ENCODE results near the gene PPARD. TPM values are rescaled to one million over a fixed set of nuclear protein-coding genes. Genes with fewer than 3 reads are reported as not detected.

Gene PPARD
- total and polyA plus RNA-seq, 2 of the 13 experiments (the other 11 are each of a cell fraction or from before 2014, with no cell fraction given) = 6.1 to 13.3 TPM

DNA sequence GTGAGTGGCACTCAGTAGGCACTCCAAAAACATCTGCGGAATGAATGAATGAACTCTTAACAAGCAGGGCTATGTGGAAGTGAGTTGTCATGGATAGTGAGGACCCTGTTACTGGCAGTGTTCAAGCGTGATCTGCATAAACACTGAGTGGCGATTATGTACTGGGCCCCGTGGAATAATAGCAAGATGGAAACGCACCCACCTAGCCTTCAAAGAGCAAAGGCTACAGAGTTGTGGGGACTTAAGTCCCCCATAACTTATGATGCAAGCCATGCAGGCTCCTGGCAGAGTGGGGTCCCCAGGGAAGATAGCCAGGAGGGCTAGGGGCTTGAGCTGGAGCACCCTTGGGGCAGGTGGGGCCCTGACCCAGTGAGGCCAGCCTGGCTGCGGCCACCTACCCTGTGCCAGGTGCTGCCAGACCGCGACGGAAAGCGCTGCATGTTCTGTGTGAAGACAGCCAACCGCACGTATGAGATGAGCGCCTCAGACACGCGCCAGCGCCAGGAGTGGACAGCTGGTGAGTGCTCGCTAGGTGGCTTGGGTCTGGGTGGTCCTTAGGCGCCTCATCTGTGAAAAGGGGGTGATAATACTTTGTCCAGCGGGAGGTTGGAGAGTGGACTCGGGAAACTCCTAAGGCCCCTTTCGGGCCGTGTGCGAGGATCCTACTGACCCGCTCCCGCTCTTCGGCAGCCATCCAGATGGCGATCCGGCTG lies 24.7 kb upstream of the PPARD start (continued):
- TF ChIP-seq, protein P1, sequence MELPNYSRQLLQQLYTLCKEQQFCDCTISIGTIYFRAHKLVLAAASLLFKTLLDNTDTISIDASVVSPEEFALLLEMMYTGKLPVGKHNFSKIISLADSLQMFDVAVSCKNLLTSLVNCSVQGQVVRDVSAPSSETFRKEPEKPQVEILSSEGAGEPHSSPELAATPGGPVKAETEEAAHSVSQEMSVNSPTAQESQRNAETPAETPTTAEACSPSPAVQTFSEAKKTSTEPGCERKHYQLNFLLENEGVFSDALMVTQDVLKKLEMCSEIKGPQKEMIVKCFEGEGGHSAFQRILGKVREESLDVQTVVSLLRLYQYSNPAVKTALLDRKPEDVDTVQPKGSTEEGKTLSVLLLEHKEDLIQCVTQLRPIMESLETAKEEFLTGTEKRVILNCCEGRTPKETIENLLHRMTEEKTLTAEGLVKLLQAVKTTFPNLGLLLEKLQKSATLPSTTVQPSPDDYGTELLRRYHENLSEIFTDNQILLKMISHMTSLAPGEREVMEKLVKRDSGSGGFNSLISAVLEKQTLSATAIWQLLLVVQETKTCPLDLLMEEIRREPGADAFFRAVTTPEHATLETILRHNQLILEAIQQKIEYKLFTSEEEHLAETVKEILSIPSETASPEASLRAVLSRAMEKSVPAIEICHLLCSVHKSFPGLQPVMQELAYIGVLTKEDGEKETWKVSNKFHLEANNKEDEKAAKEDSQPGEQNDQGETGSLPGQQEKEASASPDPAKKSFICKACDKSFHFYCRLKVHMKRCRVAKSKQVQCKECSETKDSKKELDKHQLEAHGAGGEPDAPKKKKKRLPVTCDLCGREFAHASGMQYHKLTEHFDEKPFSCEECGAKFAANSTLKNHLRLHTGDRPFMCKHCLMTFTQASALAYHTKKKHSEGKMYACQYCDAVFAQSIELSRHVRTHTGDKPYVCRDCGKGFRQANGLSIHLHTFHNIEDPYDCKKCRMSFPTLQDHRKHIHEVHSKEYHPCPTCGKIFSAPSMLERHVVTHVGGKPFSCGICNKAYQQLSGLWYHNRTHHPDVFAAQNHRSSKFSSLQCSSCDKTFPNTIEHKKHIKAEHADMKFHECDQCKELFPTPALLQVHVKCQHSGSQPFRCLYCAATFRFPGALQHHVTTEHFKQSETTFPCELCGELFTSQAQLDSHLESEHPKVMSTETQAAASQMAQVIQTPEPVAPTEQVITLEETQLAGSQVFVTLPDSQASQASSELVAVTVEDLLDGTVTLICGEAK (IDR thresholded peaks at IDR 0.05) = no peak
- TF ChIP-seq, protein P1 (CRISPR knock-in tag; IDR thresholded peaks at IDR 0.05) = peak; percentile 49; the same call in 1 of the 2 replicates
- TF ChIP-seq RBM22 (optimal IDR thresholded peaks at IDR 0.05; ENCODE audit: low read length) = no peak
- no peak for TF ChIP-seq ETV5 (CRISPR knock-in tag; IDR thresholded peaks at IDR 0.05; ENCODE audit: borderline replicate concordance)
- no peak for TF ChIP-seq SNRNP70 (IDR thresholded peaks at IDR 0.05; ENCODE audit: low read depth, low read length)
- TF ChIP-seq SALL1 (CRISPR knock-in tag; IDR thresholded peaks at IDR 0.05) = no peak
- TF ChIP-seq DNMT3B (CRISPR knock-in tag; conservative IDR thresholded peaks at IDR 0.05) = 0 out of 2 replicates have a peak, but pooled peaks have one; percentile 19
- TF ChIP-seq, protein P2, sequence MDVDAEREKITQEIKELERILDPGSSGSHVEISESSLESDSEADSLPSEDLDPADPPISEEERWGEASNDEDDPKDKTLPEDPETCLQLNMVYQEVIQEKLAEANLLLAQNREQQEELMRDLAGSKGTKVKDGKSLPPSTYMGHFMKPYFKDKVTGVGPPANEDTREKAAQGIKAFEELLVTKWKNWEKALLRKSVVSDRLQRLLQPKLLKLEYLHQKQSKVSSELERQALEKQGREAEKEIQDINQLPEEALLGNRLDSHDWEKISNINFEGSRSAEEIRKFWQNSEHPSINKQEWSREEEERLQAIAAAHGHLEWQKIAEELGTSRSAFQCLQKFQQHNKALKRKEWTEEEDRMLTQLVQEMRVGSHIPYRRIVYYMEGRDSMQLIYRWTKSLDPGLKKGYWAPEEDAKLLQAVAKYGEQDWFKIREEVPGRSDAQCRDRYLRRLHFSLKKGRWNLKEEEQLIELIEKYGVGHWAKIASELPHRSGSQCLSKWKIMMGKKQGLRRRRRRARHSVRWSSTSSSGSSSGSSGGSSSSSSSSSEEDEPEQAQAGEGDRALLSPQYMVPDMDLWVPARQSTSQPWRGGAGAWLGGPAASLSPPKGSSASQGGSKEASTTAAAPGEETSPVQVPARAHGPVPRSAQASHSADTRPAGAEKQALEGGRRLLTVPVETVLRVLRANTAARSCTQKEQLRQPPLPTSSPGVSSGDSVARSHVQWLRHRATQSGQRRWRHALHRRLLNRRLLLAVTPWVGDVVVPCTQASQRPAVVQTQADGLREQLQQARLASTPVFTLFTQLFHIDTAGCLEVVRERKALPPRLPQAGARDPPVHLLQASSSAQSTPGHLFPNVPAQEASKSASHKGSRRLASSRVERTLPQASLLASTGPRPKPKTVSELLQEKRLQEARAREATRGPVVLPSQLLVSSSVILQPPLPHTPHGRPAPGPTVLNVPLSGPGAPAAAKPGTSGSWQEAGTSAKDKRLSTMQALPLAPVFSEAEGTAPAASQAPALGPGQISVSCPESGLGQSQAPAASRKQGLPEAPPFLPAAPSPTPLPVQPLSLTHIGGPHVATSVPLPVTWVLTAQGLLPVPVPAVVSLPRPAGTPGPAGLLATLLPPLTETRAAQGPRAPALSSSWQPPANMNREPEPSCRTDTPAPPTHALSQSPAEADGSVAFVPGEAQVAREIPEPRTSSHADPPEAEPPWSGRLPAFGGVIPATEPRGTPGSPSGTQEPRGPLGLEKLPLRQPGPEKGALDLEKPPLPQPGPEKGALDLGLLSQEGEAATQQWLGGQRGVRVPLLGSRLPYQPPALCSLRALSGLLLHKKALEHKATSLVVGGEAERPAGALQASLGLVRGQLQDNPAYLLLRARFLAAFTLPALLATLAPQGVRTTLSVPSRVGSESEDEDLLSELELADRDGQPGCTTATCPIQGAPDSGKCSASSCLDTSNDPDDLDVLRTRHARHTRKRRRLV (CRISPR knock-in tag; IDR thresholded peaks at IDR 0.05) = no peak
- TF ChIP-seq, protein P3, sequence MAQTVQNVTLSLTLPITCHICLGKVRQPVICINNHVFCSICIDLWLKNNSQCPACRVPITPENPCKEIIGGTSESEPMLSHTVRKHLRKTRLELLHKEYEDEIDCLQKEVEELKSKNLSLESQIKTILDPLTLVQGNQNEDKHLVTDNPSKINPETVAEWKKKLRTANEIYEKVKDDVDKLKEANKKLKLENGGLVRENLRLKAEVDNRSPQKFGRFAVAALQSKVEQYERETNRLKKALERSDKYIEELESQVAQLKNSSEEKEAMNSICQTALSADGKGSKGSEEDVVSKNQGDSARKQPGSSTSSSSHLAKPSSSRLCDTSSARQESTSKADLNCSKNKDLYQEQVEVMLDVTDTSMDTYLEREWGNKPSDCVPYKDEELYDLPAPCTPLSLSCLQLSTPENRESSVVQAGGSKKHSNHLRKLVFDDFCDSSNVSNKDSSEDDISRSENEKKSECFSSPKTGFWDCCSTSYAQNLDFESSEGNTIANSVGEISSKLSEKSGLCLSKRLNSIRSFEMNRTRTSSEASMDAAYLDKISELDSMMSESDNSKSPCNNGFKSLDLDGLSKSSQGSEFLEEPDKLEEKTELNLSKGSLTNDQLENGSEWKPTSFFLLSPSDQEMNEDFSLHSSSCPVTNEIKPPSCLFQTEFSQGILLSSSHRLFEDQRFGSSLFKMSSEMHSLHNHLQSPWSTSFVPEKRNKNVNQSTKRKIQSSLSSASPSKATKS (CRISPR knock-in tag; IDR thresholded peaks at IDR 0.05) = no peak
- no peak for TF ChIP-seq SETDB1 (CRISPR knock-in tag; IDR thresholded peaks at IDR 0.05; ENCODE audit: borderline replicate concordance)
- no peak for TF ChIP-seq ZFP36L2 (CRISPR knock-in tag; IDR thresholded peaks at IDR 0.05)

All from HepG2 (cell line).